ENCODE measurements around the gene PI4KA. TPM values are rescaled to one million over a fixed set of nuclear protein-coding genes. Genes with fewer than 3 reads are reported as not detected.
"Not testable (repeated sequence)": the region's sequence is repeated elsewhere in the genome, so short reads cannot be mapped to it uniquely, and the experiment has no call there.

Gene PI4KA
- total RNA-seq, 4 donors from 2014 or later = 69.8 to 115 (median 82.3) TPM

- Histone ChIP-seq H3K4me3 (peak overlapping the region; percentile 59 to 69 (median 67)), H3K4me1 (peaks cover 11 to 17% (median 13%) of the 10 kb centered on the region in 4 donors)
- 11% methylated on average over 5 of the region's 79 CpGs for WGBS
- not testable (repeated sequence) for H3K9me3 ChIP-seq; H3K36me3 ChIP-seq; DNase-seq (ENCODE audit: extremely low spot score); H3K27me3 ChIP-seq; H3K27ac ChIP-seq (replicated peaks in 1 of 4)
- intact Hi-C loops (cut with DNase I) = loop anchor here (5.0 to 10.0 kb wide), 2 partner anchors 197 to 289 kb away; partner anchors contain the start of gene MED15
- TF ChIP-seq, protein P1, sequence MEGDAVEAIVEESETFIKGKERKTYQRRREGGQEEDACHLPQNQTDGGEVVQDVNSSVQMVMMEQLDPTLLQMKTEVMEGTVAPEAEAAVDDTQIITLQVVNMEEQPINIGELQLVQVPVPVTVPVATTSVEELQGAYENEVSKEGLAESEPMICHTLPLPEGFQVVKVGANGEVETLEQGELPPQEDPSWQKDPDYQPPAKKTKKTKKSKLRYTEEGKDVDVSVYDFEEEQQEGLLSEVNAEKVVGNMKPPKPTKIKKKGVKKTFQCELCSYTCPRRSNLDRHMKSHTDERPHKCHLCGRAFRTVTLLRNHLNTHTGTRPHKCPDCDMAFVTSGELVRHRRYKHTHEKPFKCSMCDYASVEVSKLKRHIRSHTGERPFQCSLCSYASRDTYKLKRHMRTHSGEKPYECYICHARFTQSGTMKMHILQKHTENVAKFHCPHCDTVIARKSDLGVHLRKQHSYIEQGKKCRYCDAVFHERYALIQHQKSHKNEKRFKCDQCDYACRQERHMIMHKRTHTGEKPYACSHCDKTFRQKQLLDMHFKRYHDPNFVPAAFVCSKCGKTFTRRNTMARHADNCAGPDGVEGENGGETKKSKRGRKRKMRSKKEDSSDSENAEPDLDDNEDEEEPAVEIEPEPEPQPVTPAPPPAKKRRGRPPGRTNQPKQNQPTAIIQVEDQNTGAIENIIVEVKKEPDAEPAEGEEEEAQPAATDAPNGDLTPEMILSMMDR (IDR thresholded peaks at IDR 0.05) = peak in 1 of 3 experiments; percentile 13
Measured at GRCh38 chr22:20703816-20704609, 154.6 kb downstream of the PI4KA start.

DNA sequence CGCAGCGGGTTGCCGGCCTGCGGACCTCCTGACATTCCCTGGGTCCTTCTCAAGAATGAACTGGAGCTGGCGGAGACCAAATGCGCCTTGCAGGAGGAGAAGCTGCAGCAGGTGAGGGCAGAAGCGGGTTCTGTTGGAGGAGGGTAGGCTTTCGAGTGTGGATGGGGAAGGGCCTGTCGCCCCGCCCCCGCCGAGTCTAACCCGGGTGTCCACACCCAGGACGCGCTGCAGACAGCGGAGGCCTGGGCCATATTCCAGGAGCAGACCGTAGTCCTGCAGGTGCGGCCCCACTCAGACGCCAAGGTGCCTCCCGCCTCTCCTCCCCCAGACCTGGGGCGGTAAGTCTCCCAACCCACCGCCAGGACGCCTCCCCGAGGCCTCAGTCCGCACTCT lies 155.2 kb downstream of the PI4KA start:
- H3K27ac ChIP-seq (replicated peaks in 1 of 4); H3K27me3 ChIP-seq; H3K36me3 ChIP-seq; DNase-seq (ENCODE audit: extremely low spot score); H3K9me3 ChIP-seq: not testable (repeated sequence)
- Histone ChIP-seq H3K4me1 (peaks cover 11 to 17% (median 13%) of the 10 kb centered on the region in 4 donors), H3K4me3 (peak overlapping the region; percentile 59 to 69 (median 67))
- intact Hi-C loops (cut with DNase I) = loop anchor here (5.0 to 10.0 kb wide), 2 partner anchors 196 to 289 kb away; partner anchors contain the start of gene MED15
- no CpG with 5 or more reads among the region's 25 CpGs for WGBS

DNA sequence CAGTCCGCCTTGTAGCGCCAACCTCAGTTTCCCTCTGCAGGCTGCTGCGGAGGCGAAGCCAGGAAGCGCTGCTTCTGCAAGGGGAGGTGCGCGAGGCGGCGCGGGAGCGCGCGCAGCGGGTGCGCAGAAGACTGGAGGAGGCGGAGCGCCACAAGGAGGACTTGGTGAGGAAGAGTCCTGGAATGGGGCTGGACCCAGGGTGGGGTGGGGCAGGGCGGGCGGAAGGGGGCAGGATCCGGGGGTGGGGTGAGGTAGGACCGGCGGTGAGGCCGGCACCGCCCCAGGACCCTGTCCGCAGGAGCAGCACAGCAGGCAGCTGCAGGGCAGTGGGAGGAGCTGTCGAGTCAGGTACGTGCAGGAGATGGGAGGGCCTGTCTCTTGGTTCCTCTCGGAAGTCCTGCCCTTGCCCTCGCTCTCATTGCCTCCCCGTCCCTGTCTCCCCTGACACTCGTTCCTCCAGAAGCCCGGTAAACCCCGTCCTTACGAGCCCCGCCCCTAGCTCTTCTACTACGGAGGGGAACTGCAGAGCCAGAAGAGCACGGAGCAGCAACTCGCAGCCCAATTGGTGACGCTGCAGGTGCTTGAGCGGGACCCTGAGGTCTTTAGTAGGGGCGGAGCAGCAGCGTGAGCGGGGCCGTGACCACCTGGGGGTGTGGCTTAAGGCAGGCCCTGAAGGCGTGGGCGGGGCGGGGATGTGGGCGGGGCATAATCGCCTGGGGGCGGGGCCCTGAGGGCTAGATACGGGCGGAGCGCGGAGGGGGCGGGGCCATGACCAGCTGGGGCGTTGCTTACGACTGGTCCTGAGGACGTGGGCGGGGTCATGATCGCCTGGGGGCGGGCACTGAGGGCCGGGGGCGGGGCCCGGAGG lies 155.8 kb downstream of the PI4KA start:
- TF ChIP-seq POLR2AphosphoS5 (IDR thresholded peaks at IDR 0.05) = peak in 1 of 2 donors; percentile 72
- DNase-seq (ENCODE audit: extremely low spot score) = peak; percentile 99
- not testable (repeated sequence) for H3K36me3 ChIP-seq, H3K9me3 ChIP-seq, H3K27me3 ChIP-seq
- Histone ChIP-seq H3K4me1 (peaks cover 11 to 17% (median 13%) of the 10 kb centered on the region in 4 donors), H3K27ac (replicated peaks in 1 of 4) (peak overlapping the region; percentile 70 to 83 (median 77)), H3K4me3 (peak overlapping the region; percentile 59 to 69 (median 67))
- intact Hi-C loops (cut with DNase I) = loop anchor here (5.0 to 10.0 kb wide), 2 partner anchors 195 to 288 kb away; partner anchors contain the start of gene MED15
- under 1% methylated on average over 30 of the region's 64 CpGs for WGBS

DNA sequence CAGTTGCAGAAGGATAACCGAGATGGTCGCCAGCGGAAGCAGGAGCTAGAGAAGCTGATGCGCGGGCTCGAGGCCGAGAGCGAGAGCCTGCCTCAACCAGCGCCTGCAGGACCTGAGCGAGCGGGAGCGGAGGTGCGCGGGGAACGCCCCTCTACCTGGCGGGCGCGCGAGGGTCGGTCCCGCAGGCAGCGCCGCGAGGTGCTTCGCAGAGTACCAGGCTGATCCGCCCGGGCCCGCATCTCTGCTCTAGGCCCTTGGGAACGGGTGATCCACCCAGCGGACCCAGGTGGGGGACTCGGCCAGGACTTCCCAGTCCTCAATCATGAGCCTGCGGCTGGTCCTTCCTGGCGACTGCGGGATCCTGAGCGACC lies 156.5 kb downstream of the PI4KA start:
- peaks cover 13 to 17% (median 16%) of the 10 kb centered on the region in 4 donors for H3K4me1 ChIP-seq
- not testable (repeated sequence) for H3K36me3 ChIP-seq; H3K27me3 ChIP-seq; H3K9me3 ChIP-seq; DNase-seq (ENCODE audit: extremely low spot score)
- peak overlapping the region; percentile 59 to 69 (median 67) for H3K4me3 ChIP-seq
- 0% methylated on average over 3 of the region's 35 CpGs for WGBS
- H3K27ac ChIP-seq (replicated peaks in 1 of 4) = peak overlapping the region; percentile 70 to 83 (median 77)
- intact Hi-C loops (cut with DNase I) = loop anchor here (5.0 to 10.0 kb wide), 2 partner anchors 195 to 287 kb away; partner anchors contain the start of gene MED15

- H3K9me3 ChIP-seq; DNase-seq (ENCODE audit: extremely low spot score); H3K27me3 ChIP-seq; H3K36me3 ChIP-seq: not testable (repeated sequence)
- 46% methylated on average over 6 of the region's 21 CpGs for WGBS
- H3K4me1 ChIP-seq = peaks cover 15 to 17% (median 16%) of the 10 kb centered on the region in 4 donors
- intact Hi-C loops (cut with DNase I) = loop anchor here (5.0 to 10.0 kb wide), 2 partner anchors 194 to 287 kb away; partner anchors contain the start of gene MED15
- peak overlapping the region; percentile 59 to 69 (median 67) for H3K4me3 ChIP-seq
- H3K27ac ChIP-seq (replicated peaks in 1 of 4) = peak overlapping the region in 2 of 4 donors; percentile 78 to 83
Measured at GRCh38 chr22:20701680-20702136, 156.9 kb downstream of the PI4KA start.

DNA sequence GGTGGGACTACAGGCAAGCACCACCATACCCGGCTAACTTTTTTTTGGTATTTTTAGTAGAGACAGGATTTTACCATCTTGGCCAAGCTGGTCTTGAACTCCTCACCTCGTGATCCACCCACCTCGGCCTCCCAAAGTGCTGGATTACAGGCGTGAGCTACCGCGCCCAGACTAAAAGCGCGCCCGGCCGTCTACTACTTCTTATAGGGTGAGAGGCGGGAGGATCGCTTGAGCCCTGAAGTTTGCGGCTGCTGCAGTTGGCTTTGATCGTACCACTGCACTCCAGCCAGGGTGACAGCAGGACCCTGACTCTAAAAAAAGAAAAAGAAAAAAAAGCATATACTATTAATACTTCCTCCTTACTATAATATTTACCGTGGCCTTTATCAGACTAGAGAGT lies 158.3 kb downstream of the PI4KA start:
- intact Hi-C loops (cut with DNase I) = loop anchor here (5.0 to 10.0 kb wide), 2 partner anchors 193 to 286 kb away; partner anchors contain the start of gene MED15
- H3K27ac ChIP-seq (replicated peaks in 1 of 4); H3K9me3 ChIP-seq; H3K36me3 ChIP-seq; H3K27me3 ChIP-seq; DNase-seq (ENCODE audit: extremely low spot score); H3K4me3 ChIP-seq: not testable (repeated sequence)
- H3K4me1 ChIP-seq = peaks cover 15 to 17% (median 16%) of the 10 kb centered on the region in 4 donors
- 93% methylated on average over 14 of the region's 15 CpGs for WGBS

GRCh38 chr22:20699856-20700255 lies 158.8 kb downstream of the PI4KA start:
- intact Hi-C loops (cut with DNase I) = loop anchor here (5.0 to 10.0 kb wide), 3 partner anchors 125 to 285 kb away; partner anchors contain the start of gene MED15
- H3K27ac ChIP-seq (replicated peaks in 1 of 4); H3K27me3 ChIP-seq; H3K9me3 ChIP-seq; H3K4me3 ChIP-seq; H3K36me3 ChIP-seq: not testable (repeated sequence)
- DNase-seq (ENCODE audit: extremely low spot score) = peak; percentile 5
- WGBS = 94% methylated on average over 9 of the region's 9 CpGs
- H3K4me1 ChIP-seq = peaks cover 15 to 17% (median 16%) of the 10 kb centered on the region in 4 donors

Data from esophagus muscularis mucosa (tissue), 4 donors.